ENCODE measurements around the gene NR1H3. TPM values are rescaled to one million over a fixed set of nuclear protein-coding genes. Genes with fewer than 3 reads are reported as not detected.
A peak's percentile ranks its signal among the peaks of the same experiment; 100 is the strongest.

NR1H3 gene
- polyA plus RNA-seq, 3 donors: 36.1 to 39.6 (median 39.2) TPM

- no peak for DNase-seq (ENCODE audit: low read depth in 3 of 3, low spot score in 2 of 3)
These were observed 14.3 kb upstream of the NR1H3 start for GRCh38 chr11:47243454-47243853.

GRCh38 chr11:47244448-47245350 lies 13.1 kb upstream of the NR1H3 start:
- DNase-seq (ENCODE audit: low read depth in 3 of 3, low spot score in 2 of 3): no peak

- no peak for DNase-seq (ENCODE audit: low read depth in 3 of 3, low spot score in 2 of 3)
These were observed 12.0 kb upstream of the NR1H3 start for GRCh38 chr11:47245611-47246357.

GRCh38 chr11:47247502-47247901 lies 10.3 kb upstream of the NR1H3 start:
- no peak for DNase-seq (ENCODE audit: low read depth in 3 of 3, low spot score in 2 of 3)

GRCh38 chr11:47248304-47248663 lies 9.5 kb upstream of the NR1H3 start:
- no peak for DNase-seq (ENCODE audit: low read depth in 3 of 3, low spot score in 2 of 3)

GRCh38 chr11:47248664-47249377 lies 9.0 kb upstream of the NR1H3 start, which contains the start of gene ACP2:
ACP2 (minus strand) TSS chr11:47248814; CDS start chr11:47248789, 25 bp downstream.
- DNase-seq (ENCODE audit: low read depth in 3 of 3, low spot score in 2 of 3): peak; percentile 80 to 84 (median 82)

- DNase-seq (ENCODE audit: low read depth in 3 of 3, low spot score in 2 of 3): no peak
These were observed 8.4 kb upstream of the NR1H3 start for GRCh38 chr11:47249378-47249715.

DNA sequence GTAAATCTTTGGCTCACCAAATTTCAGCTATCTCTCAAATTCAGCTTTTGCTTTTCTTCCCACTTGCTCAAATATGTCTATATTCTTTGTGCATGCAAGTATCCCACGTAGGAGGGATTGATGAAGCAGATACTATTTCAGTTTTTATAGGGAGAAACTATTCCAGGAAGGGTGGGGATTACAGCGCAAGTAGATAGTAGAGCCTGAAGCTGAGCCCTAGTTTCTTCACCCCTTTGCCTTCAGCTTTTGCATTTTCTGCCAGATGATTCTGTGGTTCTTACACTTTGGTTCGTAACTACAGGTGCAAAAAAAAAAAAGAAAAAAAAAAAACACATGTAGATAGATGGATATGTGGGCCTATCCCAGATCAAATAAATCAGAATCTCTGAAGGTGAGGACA lies 6.0 kb upstream of the NR1H3 start:
- no peak for DNase-seq (ENCODE audit: low read depth in 3 of 3, low spot score in 2 of 3)

- DNase-seq (ENCODE audit: low read depth in 3 of 3, low spot score in 2 of 3): no peak
These were observed 4.1 kb upstream of the NR1H3 start for GRCh38 chr11:47253660-47254059.

GRCh38 chr11:47254386-47254785 lies 3.4 kb upstream of the NR1H3 start:
- DNase-seq (ENCODE audit: low read depth in 3 of 3, low spot score in 2 of 3): no peak

GRCh38 chr11:47256374-47256773 lies 1.4 kb upstream of the NR1H3 start:
- DNase-seq (ENCODE audit: low read depth in 3 of 3, low spot score in 2 of 3): no peak

- no peak for DNase-seq (ENCODE audit: low read depth in 3 of 3, low spot score in 2 of 3)
These were observed 649 bp upstream of the NR1H3 start for GRCh38 chr11:47257177-47257516.

DNA sequence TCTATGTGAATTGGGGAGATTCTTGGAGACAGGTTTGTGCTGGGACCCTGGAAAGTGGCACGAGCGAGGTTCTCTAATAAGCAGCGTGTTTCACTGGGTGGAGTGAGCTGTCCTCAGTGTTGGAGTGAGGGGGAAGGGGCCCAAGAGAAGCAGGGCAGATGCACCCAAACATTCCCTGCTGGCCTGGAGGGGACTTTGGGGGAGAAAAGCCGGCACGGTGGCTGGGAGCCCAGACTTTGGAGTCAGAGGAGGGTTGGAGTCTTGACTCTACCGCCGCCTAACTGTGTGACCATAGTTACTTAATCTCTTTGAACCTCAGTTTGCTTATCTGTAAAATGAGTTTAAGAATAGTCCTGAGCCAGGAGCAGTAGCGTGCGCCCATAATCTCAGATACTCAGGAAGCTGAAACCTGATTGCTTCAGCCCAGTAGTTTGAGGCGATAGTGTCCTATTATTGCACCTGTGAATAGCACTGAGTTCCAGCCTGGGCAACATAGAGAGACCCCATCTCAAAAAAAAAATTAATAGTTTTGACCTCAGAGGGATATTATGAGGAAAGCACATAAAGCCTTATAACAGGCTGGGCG lies 614 bp downstream of the NR1H3 start:
- DNase-seq (ENCODE audit: low read depth in 3 of 3, low spot score in 2 of 3): no peak

DNA sequence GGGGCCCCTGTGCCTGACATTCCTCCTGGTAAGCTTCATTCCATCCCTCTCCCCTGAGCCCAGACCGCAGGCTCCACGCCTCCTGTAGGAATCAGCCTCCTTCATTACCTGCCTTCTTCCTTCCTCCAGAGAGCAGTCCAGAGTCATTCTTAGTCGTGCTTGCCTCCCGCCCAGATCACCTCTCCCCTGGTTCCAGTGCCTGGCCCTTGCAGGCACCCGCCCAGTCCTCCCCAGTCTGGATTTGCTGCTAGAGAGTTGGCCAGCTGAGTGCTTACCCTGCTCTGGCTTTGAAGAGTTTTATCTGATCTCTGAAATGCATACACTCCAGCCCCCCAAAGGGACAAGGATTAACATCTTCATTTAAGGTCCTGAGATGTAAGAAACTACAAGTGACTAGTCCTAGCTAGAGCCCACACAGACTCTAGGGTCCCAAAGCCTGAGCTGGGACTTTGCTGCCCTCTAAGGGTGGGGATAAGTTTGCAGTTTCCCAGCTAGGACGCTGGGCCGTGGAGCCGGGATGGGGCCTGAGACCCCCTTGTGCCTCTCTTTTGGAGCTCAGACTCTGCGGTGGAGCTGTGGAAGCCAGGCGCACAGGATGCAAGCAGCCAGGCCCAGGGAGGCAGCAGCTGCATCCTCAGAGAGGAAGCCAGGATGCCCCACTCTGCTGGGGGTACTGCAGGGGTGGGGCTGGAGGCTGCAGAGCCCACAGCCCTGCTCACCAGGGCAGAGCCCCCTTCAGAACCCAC lies 1.6 kb downstream of the NR1H3 start:
- no peak for DNase-seq (ENCODE audit: low read depth in 3 of 3, low spot score in 2 of 3)

GRCh38 chr11:47260366-47260765 lies 2.6 kb downstream of the NR1H3 start:
- no peak for DNase-seq (ENCODE audit: low read depth in 3 of 3, low spot score in 2 of 3)

- DNase-seq (ENCODE audit: low read depth in 3 of 3, low spot score in 2 of 3): no peak
These were observed 3.5 kb downstream of the NR1H3 start for GRCh38 chr11:47261291-47261800.

GRCh38 chr11:47264119-47264518 lies 6.3 kb downstream of the NR1H3 start:
- no peak for DNase-seq (ENCODE audit: low read depth in 3 of 3, low spot score in 2 of 3)

DNA sequence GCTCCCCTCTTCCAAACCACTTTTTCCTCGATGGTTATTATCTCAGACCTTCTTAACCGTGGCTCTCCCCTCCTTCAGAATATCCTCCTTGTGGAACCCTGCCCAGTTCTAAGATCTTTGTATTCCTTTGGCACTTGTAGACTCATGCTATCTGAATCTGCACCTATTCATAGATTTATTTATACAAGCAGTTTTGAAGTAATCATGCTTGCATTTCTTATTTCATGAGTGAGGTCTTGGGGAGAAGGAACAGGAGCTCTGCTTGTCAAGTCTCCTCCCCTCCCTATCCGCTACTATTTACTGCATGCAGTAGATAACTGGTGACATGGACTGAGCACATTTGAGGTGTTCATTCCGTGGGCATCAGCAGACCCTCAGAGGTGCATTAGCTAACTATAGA lies 6.7 kb downstream of the NR1H3 start:
- no peak for DNase-seq (ENCODE audit: low read depth in 3 of 3, low spot score in 2 of 3)

DNA sequence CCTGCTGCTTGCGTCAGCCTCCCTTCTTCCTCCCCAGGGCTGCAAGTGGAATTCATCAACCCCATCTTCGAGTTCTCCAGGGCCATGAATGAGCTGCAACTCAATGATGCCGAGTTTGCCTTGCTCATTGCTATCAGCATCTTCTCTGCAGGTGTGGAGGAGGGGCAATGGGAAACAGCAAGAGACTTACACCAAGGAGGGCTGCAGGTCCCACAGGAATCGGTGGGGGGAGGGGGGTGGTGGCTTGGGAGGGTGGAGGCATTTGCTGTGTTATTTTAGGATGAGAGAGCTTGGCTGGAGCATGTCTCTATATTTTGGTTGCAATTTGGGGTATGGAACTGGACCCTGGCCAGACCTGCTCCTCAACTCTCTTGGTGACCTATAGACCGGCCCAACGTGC lies 10.1 kb downstream of the NR1H3 start:
- DNase-seq (ENCODE audit: low read depth in 3 of 3, low spot score in 2 of 3): no peak

DNA sequence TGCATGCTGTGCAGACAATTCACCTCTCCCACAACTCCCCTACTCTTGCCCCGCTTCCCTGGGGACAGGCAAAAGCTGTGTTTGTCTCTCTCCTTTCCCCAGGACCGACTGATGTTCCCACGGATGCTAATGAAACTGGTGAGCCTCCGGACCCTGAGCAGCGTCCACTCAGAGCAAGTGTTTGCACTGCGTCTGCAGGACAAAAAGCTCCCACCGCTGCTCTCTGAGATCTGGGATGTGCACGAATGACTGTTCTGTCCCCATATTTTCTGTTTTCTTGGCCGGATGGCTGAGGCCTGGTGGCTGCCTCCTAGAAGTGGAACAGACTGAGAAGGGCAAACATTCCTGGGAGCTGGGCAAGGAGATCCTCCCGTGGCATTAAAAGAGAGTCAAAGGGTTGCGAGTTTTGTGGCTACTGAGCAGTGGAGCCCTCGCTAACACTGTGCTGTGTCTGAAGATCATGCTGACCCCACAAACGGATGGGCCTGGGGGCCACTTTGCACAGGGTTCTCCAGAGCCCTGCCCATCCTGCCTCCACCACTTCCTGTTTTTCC lies 10.7 kb downstream of the NR1H3 start:
- no peak for DNase-seq (ENCODE audit: low read depth in 3 of 3, low spot score in 2 of 3)
